Loucy (cell line): ENCODE results near the gene TBX1.

Experiments
- H2AFZ ChIP-seq: fragments of 200-600 bp; sonication (generic); 2 replicates; pipeline ENCODE4 v1.6.0; 2016; ENCODE audit warnings: antibody characterized with exemption, mild to moderate bottlenecking, low read length, moderate library complexity
- H3F3A ChIP-seq: fragments of 200-600 bp; 2 replicates; pipeline ENCODE4 v1.6.0; 2016; ENCODE audit warnings: antibody characterized with exemption, low read depth, mild to moderate bottlenecking
- H3K27me3 ChIP-seq: fragments of 200-600 bp; sonication (generic); 2 replicates; pipeline ENCODE4 v1.6.1; 2014; ENCODE audit warnings: low read length, mild to moderate bottlenecking; ENCODE audit not compliant: insufficient read depth, poor library complexity, severe bottlenecking
- H3K36me3 ChIP-seq: fragments of 200-600 bp; sonication (generic); 2 replicates; pipeline ENCODE4 v1.6.1; 2016; ENCODE audit warnings: low read length; ENCODE audit not compliant: insufficient read depth
- H3K4me1 ChIP-seq: fragments of 200-600 bp; sonication (generic); 2 replicates; pipeline ENCODE4 v1.5.1; 2014; ENCODE audit warnings: low read length, mild to moderate bottlenecking; ENCODE audit not compliant: insufficient read depth, poor library complexity, severe bottlenecking
- H3K4me2 ChIP-seq: fragments of 200-600 bp; sonication (generic); 2 replicates; pipeline ENCODE4 v1.6.0; 2014; ENCODE audit warnings: antibody characterized with exemption, low read length, low read depth, mild to moderate bottlenecking; ENCODE audit not compliant: poor library complexity, severe bottlenecking
- H3K4me3 ChIP-seq: fragments of 200-600 bp; sonication (generic); 2 replicates; pipeline ENCODE4 v1.5.1; 2014; ENCODE audit warnings: low read length, mild to moderate bottlenecking, mixed read lengths; ENCODE audit not compliant: poor library complexity, severe bottlenecking
- H3K79me2 ChIP-seq: fragments of 200-600 bp; sonication (generic); 2 replicates; pipeline ENCODE4 v1.6.1; 2014; ENCODE audit warnings: low read length; ENCODE audit not compliant: insufficient read depth
- H3K9ac ChIP-seq: fragments of 200-600 bp; sonication (generic); 2 replicates; pipeline ENCODE4 v1.6.0; 2014; ENCODE audit warnings: mild to moderate bottlenecking, low read depth, low read length, moderate library complexity; ENCODE audit not compliant: poor library complexity, severe bottlenecking
- H3K9me2 ChIP-seq: fragments of 200-600 bp; sonication (generic); replicated peaks from 2 replicates; pipeline ENCODE4 v1.6.1; 2016; ENCODE audit warnings: low read depth, low read length, mixed read lengths
- H3K9me3 ChIP-seq: fragments of 200-600 bp; sonication (generic); 2 replicates; pipeline ENCODE4 v1.6.1; 2014; ENCODE audit warnings: mild to moderate bottlenecking, antibody characterized with exemption, low read length, low read depth; ENCODE audit not compliant: insufficient read depth
- H4K20me1 ChIP-seq: fragments of 200-600 bp; sonication (generic); 2 replicates; pipeline ENCODE4 v1.6.0; 2014; ENCODE audit warnings: antibody characterized with exemption, low read length, mild to moderate bottlenecking; ENCODE audit not compliant: insufficient read depth, poor library complexity, severe bottlenecking
- EZH2phosphoT487 ChIP-seq: fragments of 200-600 bp; IDR thresholded peaks from 2 replicates; pipeline ENCODE4 v1.6.1; 2018; ENCODE audit warnings: antibody characterized with exemption, mild to moderate bottlenecking, moderate library complexity, borderline replicate concordance
- TF ChIP-seq, protein P1 (sequence below): fragments of 200-600 bp; sonication (generic); conservative IDR thresholded peaks from 2 replicates; pipeline ENCODE4 v1.5.1; 2014; ENCODE audit warnings: mild to moderate bottlenecking, antibody characterized with exemption, low read length

TBX1 gene

DNA sequence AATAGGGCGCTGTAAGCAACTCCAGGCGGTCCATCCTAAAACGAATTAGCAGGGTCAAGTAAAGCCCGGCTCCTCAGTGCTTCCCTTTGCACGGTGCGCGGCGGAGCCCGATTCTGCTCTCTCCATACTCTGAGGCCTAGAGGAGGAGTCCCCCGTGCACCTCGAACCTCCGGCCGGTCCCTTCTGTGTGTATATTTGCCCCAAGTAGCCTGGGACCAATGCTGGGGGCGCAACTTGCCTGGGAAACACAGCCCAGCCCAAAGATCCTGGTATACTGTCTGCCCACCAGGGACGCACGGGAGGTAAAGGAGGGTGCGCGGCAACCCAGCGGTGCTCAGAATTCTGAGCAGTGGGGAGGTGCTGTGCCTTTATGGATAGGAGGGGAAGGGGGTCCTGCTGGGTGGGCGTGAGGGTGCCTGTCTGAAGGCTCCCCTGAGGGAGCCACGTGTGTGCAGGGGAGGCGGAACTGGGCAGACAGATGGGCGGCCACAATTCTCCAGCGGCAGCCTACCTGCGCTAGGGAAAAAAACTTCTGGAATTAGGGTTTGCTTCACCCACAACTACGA lies 4.8 kb upstream of the TBX1 start:
- Histone ChIP-seq H3K9ac (no peak overlapping the region), H3K36me3 (no peaks in the 10 kb centered on the region), H3F3A (no peaks in the 10 kb centered on the region), H3K9me2 (no peaks in the 10 kb centered on the region), H3K9me3 (no peaks in the 10 kb centered on the region), H3K4me2 (no peak overlapping the region), H2AFZ (no peak overlapping the region), H3K27me3 (no peaks in the 10 kb centered on the region), H4K20me1 (no peaks in the 10 kb centered on the region), H3K4me3 (no peak overlapping the region), H3K79me2 (no peaks in the 10 kb centered on the region), H3K4me1 (no peaks in the 10 kb centered on the region)
- TF ChIP-seq, protein P1, sequence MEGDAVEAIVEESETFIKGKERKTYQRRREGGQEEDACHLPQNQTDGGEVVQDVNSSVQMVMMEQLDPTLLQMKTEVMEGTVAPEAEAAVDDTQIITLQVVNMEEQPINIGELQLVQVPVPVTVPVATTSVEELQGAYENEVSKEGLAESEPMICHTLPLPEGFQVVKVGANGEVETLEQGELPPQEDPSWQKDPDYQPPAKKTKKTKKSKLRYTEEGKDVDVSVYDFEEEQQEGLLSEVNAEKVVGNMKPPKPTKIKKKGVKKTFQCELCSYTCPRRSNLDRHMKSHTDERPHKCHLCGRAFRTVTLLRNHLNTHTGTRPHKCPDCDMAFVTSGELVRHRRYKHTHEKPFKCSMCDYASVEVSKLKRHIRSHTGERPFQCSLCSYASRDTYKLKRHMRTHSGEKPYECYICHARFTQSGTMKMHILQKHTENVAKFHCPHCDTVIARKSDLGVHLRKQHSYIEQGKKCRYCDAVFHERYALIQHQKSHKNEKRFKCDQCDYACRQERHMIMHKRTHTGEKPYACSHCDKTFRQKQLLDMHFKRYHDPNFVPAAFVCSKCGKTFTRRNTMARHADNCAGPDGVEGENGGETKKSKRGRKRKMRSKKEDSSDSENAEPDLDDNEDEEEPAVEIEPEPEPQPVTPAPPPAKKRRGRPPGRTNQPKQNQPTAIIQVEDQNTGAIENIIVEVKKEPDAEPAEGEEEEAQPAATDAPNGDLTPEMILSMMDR: no peak
- TF ChIP-seq EZH2phosphoT487: no peak

DNA sequence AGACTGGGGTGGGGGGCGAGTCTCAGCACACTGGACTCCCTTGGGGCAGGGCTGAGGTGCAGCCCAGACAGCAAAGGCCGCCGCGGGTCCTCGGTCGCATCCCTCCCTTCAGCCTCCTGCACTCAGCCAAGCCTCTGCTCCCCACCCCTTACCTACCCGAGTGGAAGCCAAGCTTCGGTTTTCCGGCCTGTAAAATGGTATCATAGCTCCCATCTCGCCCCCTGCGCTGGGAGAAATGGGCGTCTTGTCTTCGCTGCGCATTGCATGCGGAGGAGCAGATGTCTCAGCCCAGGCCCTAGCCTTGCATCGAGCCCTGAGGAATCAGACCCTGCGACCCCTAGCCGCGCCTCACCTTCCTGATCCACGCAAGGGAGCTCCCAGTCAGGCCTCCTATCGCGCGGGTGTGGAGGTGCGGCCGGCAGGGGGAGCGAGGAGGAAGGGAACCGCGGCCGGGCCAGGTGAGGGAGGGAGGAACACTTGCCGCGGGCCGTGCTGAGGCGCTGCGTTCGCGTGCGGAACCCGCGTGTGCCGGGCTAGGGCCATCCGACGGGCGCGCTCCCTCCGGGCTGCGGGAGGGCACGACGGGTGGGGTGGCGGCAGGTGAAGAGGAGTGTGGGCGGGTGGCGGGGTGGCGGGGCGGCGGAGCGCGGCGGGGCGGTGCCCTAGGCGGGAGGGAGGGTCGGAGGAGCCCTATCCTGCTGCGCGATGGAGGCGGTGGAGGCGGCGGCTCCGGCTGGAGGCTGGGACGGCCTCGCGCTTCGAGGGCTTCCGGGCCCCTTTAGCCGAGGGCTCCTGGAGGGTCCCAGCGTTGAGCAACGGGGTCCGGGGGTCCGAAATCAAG lies 4.1 kb upstream of the TBX1 start:
- H3K79me2 ChIP-seq: no peaks in the 10 kb centered on the region
- H3K9me2 ChIP-seq: no peaks in the 10 kb centered on the region
- no peak overlapping the region for H3K4me3 ChIP-seq
- H3F3A ChIP-seq: no peaks in the 10 kb centered on the region
- H3K4me1 ChIP-seq: no peaks in the 10 kb centered on the region
- H3K27me3 ChIP-seq: no peaks in the 10 kb centered on the region
- H3K9ac ChIP-seq: no peak overlapping the region
- TF ChIP-seq, protein P1: no peak
- no peak for TF ChIP-seq EZH2phosphoT487
- no peak overlapping the region for H3K4me2 ChIP-seq
- H4K20me1 ChIP-seq: no peaks in the 10 kb centered on the region
- no peaks in the 10 kb centered on the region for H3K36me3 ChIP-seq
- no peaks in the 10 kb centered on the region for H3K9me3 ChIP-seq
- no peak overlapping the region for H2AFZ ChIP-seq

- no peak for TF ChIP-seq EZH2phosphoT487
- TF ChIP-seq, protein P1: no peak
- H3K9me3 ChIP-seq: no peaks in the 10 kb centered on the region
- no peak overlapping the region for H3K4me2 ChIP-seq
- H3F3A ChIP-seq: no peaks in the 10 kb centered on the region
- no peaks in the 10 kb centered on the region for H3K27me3 ChIP-seq
- no peak overlapping the region for H2AFZ ChIP-seq
- no peaks in the 10 kb centered on the region for H3K4me1 ChIP-seq
- no peaks in the 10 kb centered on the region for H4K20me1 ChIP-seq
- no peaks in the 10 kb centered on the region for H3K79me2 ChIP-seq
- no peaks in the 10 kb centered on the region for H3K36me3 ChIP-seq
- H3K4me3 ChIP-seq: no peak overlapping the region
- H3K9ac ChIP-seq: no peak overlapping the region
- H3K9me2 ChIP-seq: no peaks in the 10 kb centered on the region
Measured at GRCh38 chr22:19757140-19757984, 3.2 kb upstream of the TBX1 start.
